K562 (cell line): Measurements from ENCODE around the gene PDE11A. TPM values are rescaled to one million over a fixed set of nuclear protein-coding genes. Genes with fewer than 3 reads are reported as not detected.
A peak's percentile ranks its signal among the peaks of the same experiment; 100 is the strongest.

Source experiments
- BRD9 ChIP-seq: fragments of 450-650 bp; IDR thresholded peaks from 2 replicates; pipeline ENCODE4 v1.6.1; 2018; ENCODE audit warnings: low read depth; ENCODE audit not compliant: partially characterized antibody
- CBX5 ChIP-seq: IDR thresholded peaks from 2 replicates; pipeline ENCODE4 v1.6.1; 2014; ENCODE audit warnings: low read depth, borderline replicate concordance
- CREBBP ChIP-seq: IDR thresholded peaks from one replicate; pipeline ENCODE4 v1.6.1; 2012; ENCODE audit warnings: low read depth, mild to moderate bottlenecking, control low read depth, inconsistent platforms, low read length
- EP300 ChIP-seq: IDR thresholded peaks from 2 replicates; pipeline ENCODE4 v1.6.1; 2012; ENCODE audit warnings: low read length, improper control_type of control experiment
- ETV1 ChIP-seq: fragments of 450-650 bp; conservative IDR thresholded peaks from 2 replicates; pipeline ENCODE4 v1.6.1; 2016; ENCODE audit warnings: missing genetic modification characterization, control low read depth, low read depth, missing compliant biosample characterization
- FOXJ2 ChIP-seq: fragments of 200-800 bp; sonication (Bioruptor generic); IDR thresholded peaks from 2 replicates; pipeline ENCODE4 v1.6.1; 2016; ENCODE audit warnings: missing genetic modification characterization, missing compliant biosample characterization
- FUS ChIP-seq: fragments of 200-400 bp; formaldehyde crosslinking; optimal IDR thresholded peaks from 2 replicates; pipeline ENCODE3; 2017; ENCODE audit warnings: low read depth, low read length
- GTF2F1 ChIP-seq: IDR thresholded peaks from 2 replicates; pipeline ENCODE4 v1.6.1; 2011; ENCODE audit warnings: low read depth, low read length, improper control_type of control experiment
- KLF13 ChIP-seq: fragments of 450-650 bp; IDR thresholded peaks from 2 replicates; pipeline ENCODE4 v1.6.1; 2016; ENCODE audit warnings: missing genetic modification characterization, low read depth, mild to moderate bottlenecking, missing compliant biosample characterization, moderate library complexity, borderline replicate concordance
- L3MBTL2 ChIP-seq: fragments of 450-650 bp; IDR thresholded peaks from 2 replicates; pipeline ENCODE4 v1.6.1; 2016; ENCODE audit warnings: mild to moderate bottlenecking, moderate library complexity
- LARP7 ChIP-seq: fragments of 450-650 bp; IDR thresholded peaks from 2 replicates; pipeline ENCODE4 v1.6.1; 2016
- MED1 ChIP-seq: sonication (generic); formaldehyde crosslinking; IDR thresholded peaks from 2 replicates; pipeline ENCODE4 v1.8.1; 2023; ENCODE audit warnings: missing genetic modification reagents, borderline replicate concordance
- MTA1 ChIP-seq: fragments of 450-650 bp; IDR thresholded peaks from 2 replicates; pipeline ENCODE4 v1.6.1; 2017; ENCODE audit warnings: borderline replicate concordance
- NCOA6 ChIP-seq: fragments of 450-650 bp; IDR thresholded peaks from 2 replicates; pipeline ENCODE4 v1.6.1; 2017; ENCODE audit warnings: mild to moderate bottlenecking
- NFXL1 ChIP-seq: fragments of 450-650 bp; formaldehyde crosslinking; IDR thresholded peaks from 2 replicates; pipeline ENCODE4 v1.4.0; 2021; ENCODE audit warnings: mild to moderate bottlenecking
- PCBP1 ChIP-seq: fragments of 200-400 bp; formaldehyde crosslinking; IDR thresholded peaks from 2 replicates; pipeline ENCODE4 v1.6.1; 2018; ENCODE audit warnings: mild to moderate bottlenecking, low read depth, low read length; ENCODE audit not compliant: poor library complexity, severe bottlenecking
- polyA plus RNA-seq, 8 experiments: library from polyadenylated mRNA; depleted of rRNA in 4 of 8; stranded (reverse) in 5 of 8; unstranded in 3 of 8; fragments of >200 nt; fragmentation: Nextera tagmentation in 2 of 8; fragmentation: Illumina TruSeq in 1 of 8; extraction: Ambion mirVana in 2 of 8; extraction: Trizol in 1 of 8; gene quantifications; 2 replicates each; pipeline versions ENCODE4 v1.2.1 to v1.2.3, GENCODE V29; 2011 to 2014; ENCODE audit warnings: inconsistent platforms in 1 of 8, missing spikeins in 1 of 8
- total RNA-seq, 7 experiments: library from RNA; depleted of rRNA in 6 of 7; stranded (reverse); fragments of >200 nt in 6 of 7; fragmentation: Illumina TruSeq in 2 of 7; extraction: Trizol in 2 of 7; gene quantifications; 2 replicates each; pipeline versions ENCODE4 v1.2.1 to v1.2.3, GENCODE V29; 2011 to 2021; ENCODE audit warnings: low replicate concordance in 1 of 7
- TF ChIP-seq, protein P1 (sequence below), 3 experiments: fragments of 200-800 bp in 1 of 3; fragments of 250-450 bp in 1 of 3; fragments of 450-650 bp in 1 of 3; sonication (Bioruptor Pico) in 1 of 3; sonication (Bioruptor generic) in 1 of 3; formaldehyde crosslinking in 1 of 3; IDR thresholded peaks; 2 replicates each; pipeline versions ENCODE4 v1.6.1 to v1.8.0; 2016 to 2022; ENCODE audit warnings: mild to moderate bottlenecking in 2 of 3, missing genetic modification characterization in 2 of 3, missing compliant biosample characterization in 1 of 3, moderate library complexity in 1 of 3
- TF ChIP-seq, protein P2 (sequence below): fragments of 450-650 bp; IDR thresholded peaks from 2 replicates; pipeline ENCODE4 v1.6.1; 2016
- TF ChIP-seq, protein P3 (sequence below): fragments of 450-650 bp; IDR thresholded peaks from 2 replicates; pipeline ENCODE4 v1.6.1; 2016; ENCODE audit warnings: mild to moderate bottlenecking
- TF ChIP-seq, protein P4 (sequence below): fragments of 450-650 bp; formaldehyde crosslinking; IDR thresholded peaks from 2 replicates; pipeline ENCODE4 v1.4.0; 2020; ENCODE audit warnings: mild to moderate bottlenecking, moderate library complexity

Gene PDE11A
- total and polyA plus RNA-seq, 9 of the 15 experiments (the other 6 are each of a cell fraction or from before 2014, with no cell fraction given) = 3.2 to 22.1 (median 5.7) TPM

DNA sequence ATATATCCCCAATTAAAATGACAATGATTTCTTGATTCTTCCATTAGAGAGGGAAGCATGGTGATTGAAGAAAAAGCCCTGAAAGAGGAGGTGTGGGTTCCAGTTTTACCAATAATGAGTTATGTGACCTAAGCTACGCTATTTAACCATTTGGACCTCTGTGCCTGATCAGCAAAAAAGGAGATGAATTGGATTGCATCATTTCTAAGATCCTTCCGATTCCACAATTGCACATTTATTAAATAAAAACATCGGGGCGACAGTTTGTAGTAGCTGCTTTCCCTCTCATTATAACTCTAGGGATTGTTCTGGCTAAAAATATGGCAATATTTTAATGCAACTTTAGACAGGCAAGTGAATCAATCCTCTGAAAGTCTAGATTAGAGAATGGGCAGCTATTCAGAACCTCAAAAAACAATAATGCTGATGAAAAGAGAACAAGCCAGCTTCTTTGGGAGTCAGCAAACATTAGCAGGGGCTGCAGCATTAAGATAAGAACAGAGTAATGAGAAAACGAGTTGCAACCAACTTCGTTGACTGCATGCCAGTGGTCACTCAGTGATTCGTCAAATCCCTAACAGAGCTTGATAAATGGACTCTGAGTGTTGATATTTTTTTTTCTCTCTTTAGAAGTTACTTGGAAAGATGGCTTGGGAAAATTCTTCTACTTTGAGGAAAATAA, 378.8 kb downstream of the PDE11A start (continued):
- TF ChIP-seq, protein P1, sequence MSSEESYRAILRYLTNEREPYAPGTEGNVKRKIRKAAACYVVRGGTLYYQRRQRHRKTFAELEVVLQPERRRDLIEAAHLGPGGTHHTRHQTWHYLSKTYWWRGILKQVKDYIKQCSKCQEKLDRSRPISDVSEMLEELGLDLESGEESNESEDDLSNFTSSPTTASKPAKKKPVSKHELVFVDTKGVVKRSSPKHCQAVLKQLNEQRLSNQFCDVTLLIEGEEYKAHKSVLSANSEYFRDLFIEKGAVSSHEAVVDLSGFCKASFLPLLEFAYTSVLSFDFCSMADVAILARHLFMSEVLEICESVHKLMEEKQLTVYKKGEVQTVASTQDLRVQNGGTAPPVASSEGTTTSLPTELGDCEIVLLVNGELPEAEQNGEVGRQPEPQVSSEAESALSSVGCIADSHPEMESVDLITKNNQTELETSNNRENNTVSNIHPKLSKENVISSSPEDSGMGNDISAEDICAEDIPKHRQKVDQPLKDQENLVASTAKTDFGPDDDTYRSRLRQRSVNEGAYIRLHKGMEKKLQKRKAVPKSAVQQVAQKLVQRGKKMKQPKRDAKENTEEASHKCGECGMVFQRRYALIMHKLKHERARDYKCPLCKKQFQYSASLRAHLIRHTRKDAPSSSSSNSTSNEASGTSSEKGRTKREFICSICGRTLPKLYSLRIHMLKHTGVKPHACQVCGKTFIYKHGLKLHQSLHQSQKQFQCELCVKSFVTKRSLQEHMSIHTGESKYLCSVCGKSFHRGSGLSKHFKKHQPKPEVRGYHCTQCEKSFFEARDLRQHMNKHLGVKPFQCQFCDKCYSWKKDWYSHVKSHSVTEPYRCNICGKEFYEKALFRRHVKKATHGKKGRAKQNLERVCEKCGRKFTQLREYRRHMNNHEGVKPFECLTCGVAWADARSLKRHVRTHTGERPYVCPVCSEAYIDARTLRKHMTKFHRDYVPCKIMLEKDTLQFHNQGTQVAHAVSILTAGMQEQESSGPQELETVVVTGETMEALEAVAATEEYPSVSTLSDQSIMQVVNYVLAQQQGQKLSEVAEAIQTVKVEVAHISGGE (CRISPR knock-in tag; IDR thresholded peaks at IDR 0.05) = peak in 1 of 3 experiments; percentile 48; a peak in 1 of 6 replicates
- TF ChIP-seq NFXL1 (CRISPR knock-in tag) = 0 out of 2 replicates have a peak, but pooled peaks have one; percentile 32
- TF ChIP-seq CBX5 = no peak
- peak; percentile 48 for TF ChIP-seq BRD9
- TF ChIP-seq CREBBP = no peak
- no peak for TF ChIP-seq MED1
- TF ChIP-seq ETV1 = 0 out of 2 replicates have a peak, but pooled peaks have one; percentile 20
- peak; percentile 98 for TF ChIP-seq EP300
- TF ChIP-seq GTF2F1 = no peak
- TF ChIP-seq PCBP1 = no peak
- TF ChIP-seq, protein P2, sequence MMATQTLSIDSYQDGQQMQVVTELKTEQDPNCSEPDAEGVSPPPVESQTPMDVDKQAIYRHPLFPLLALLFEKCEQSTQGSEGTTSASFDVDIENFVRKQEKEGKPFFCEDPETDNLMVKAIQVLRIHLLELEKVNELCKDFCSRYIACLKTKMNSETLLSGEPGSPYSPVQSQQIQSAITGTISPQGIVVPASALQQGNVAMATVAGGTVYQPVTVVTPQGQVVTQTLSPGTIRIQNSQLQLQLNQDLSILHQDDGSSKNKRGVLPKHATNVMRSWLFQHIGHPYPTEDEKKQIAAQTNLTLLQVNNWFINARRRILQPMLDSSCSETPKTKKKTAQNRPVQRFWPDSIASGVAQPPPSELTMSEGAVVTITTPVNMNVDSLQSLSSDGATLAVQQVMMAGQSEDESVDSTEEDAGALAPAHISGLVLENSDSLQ = peak; percentile 93
- no peak; the same call in 1 of the 2 replicates for TF ChIP-seq MTA1
- peak; percentile 93 for TF ChIP-seq FOXJ2 (tag)
- no peak for TF ChIP-seq LARP7
- TF ChIP-seq, protein P3, sequence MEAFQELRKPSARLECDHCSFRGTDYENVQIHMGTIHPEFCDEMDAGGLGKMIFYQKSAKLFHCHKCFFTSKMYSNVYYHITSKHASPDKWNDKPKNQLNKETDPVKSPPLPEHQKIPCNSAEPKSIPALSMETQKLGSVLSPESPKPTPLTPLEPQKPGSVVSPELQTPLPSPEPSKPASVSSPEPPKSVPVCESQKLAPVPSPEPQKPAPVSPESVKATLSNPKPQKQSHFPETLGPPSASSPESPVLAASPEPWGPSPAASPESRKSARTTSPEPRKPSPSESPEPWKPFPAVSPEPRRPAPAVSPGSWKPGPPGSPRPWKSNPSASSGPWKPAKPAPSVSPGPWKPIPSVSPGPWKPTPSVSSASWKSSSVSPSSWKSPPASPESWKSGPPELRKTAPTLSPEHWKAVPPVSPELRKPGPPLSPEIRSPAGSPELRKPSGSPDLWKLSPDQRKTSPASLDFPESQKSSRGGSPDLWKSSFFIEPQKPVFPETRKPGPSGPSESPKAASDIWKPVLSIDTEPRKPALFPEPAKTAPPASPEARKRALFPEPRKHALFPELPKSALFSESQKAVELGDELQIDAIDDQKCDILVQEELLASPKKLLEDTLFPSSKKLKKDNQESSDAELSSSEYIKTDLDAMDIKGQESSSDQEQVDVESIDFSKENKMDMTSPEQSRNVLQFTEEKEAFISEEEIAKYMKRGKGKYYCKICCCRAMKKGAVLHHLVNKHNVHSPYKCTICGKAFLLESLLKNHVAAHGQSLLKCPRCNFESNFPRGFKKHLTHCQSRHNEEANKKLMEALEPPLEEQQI = peak; percentile 66; the same call in 1 of the 2 replicates
- no peak for TF ChIP-seq FUS
- TF ChIP-seq, protein P4, sequence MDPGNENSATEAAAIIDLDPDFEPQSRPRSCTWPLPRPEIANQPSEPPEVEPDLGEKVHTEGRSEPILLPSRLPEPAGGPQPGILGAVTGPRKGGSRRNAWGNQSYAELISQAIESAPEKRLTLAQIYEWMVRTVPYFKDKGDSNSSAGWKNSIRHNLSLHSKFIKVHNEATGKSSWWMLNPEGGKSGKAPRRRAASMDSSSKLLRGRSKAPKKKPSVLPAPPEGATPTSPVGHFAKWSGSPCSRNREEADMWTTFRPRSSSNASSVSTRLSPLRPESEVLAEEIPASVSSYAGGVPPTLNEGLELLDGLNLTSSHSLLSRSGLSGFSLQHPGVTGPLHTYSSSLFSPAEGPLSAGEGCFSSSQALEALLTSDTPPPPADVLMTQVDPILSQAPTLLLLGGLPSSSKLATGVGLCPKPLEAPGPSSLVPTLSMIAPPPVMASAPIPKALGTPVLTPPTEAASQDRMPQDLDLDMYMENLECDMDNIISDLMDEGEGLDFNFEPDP (CRISPR knock-in tag) = no peak
- no peak for TF ChIP-seq NCOA6
- TF ChIP-seq KLF13 (tag) = no peak
- peak; percentile 46; the same call in 1 of the 2 replicates for TF ChIP-seq L3MBTL2
